VCaP (cell line): ENCODE results near the gene SERPINB4.

ENCODE experiments used
- H3K27ac ChIP-seq: fragments of 450-650 bp; 2 replicates; pipeline ENCODE4 v1.5.1; 2017
- CTCF ChIP-seq: fragments of 450-650 bp; conservative IDR thresholded peaks from 2 replicates; pipeline ENCODE4 v1.5.1; 2017; ENCODE audit warnings: mild to moderate bottlenecking, moderate library complexity

SERPINB4 gene

GRCh38 chr18:63613420-63613819 lies 30.6 kb downstream of the SERPINB4 start:
- no peak for TF ChIP-seq CTCF
- H3K27ac ChIP-seq, result no peak overlapping the region

GRCh38 chr18:63606526-63606925 lies 37.5 kb downstream of the SERPINB4 start:
- no peak for TF ChIP-seq CTCF
- H3K27ac ChIP-seq, result no peak overlapping the region

GRCh38 chr18:63604791-63605567 lies 39.1 kb downstream of the SERPINB4 start:
- H3K27ac ChIP-seq, result no peak overlapping the region
- TF ChIP-seq CTCF, result no peak

GRCh38 chr18:63603772-63604171 lies 40.3 kb downstream of the SERPINB4 start:
- H3K27ac ChIP-seq, result no peak overlapping the region
- TF ChIP-seq CTCF, result no peak

- no peak overlapping the region for H3K27ac ChIP-seq
- no peak for TF ChIP-seq CTCF
Measured at GRCh38 chr18:63603355-63603754, 40.7 kb downstream of the SERPINB4 start.

GRCh38 chr18:63596964-63597363 lies 47.1 kb downstream of the SERPINB4 start:
- no peak for TF ChIP-seq CTCF
- no peak overlapping the region for H3K27ac ChIP-seq

- no peak for TF ChIP-seq CTCF
Measured at GRCh38 chr18:63592471-63592870, 51.6 kb downstream of the SERPINB4 start.

More at GRCh38 chr18:63592471-63592870, 51.6 kb downstream of the SERPINB4 start:
- no peak overlapping the region for H3K27ac ChIP-seq
